Measurements from ENCODE around the gene LILRB5.

- TF ChIP-seq CTCF (IDR thresholded peaks at IDR 0.05) (no peak), EZH2 (IDR thresholded peaks at IDR 0.05) (no peak)
Observed at GRCh38 chr19:54255105-54255775, 1.8 kb downstream of the LILRB5 start.
